SK-N-SH treated with all-trans-retinoic acid at 6 μM for 48 hours (cell line): Measurements from ENCODE around the gene FRMD4A.

Experiments
- ARNTL ChIP-seq: fragments of 450-650 bp; formaldehyde crosslinking; IDR thresholded peaks from 2 replicates; pipeline ENCODE4 v1.5.0; 2020; ENCODE audit warnings: low read depth, mild to moderate bottlenecking, moderate library complexity, borderline replicate concordance
- GLIS3 ChIP-seq: fragments of 250-450 bp; sonication (Bioruptor Pico); IDR thresholded peaks from 2 replicates; pipeline ENCODE4 v1.5.0; 2020; ENCODE audit warnings: mild to moderate bottlenecking, moderate library complexity
- ISL1 ChIP-seq: fragments of 250-450 bp; sonication (Bioruptor Pico); IDR thresholded peaks from 2 replicates; pipeline ENCODE4 v2.1.2; 2022; ENCODE audit warnings: mild to moderate bottlenecking, moderate library complexity
- OSR1 ChIP-seq: fragments of 250-450 bp; sonication (Bioruptor Pico); IDR thresholded peaks from 2 replicates; pipeline ENCODE4 v1.8.0; 2022; ENCODE audit warnings: moderate library complexity, mild to moderate bottlenecking, inconsistent platforms
- RARB ChIP-seq: fragments of 250-450 bp; sonication (Bioruptor Pico); IDR thresholded peaks from 2 replicates; pipeline ENCODE4 v1.8.0; 2021; ENCODE audit warnings: mild to moderate bottlenecking, moderate library complexity
- SNAI2 ChIP-seq: fragments of 250-450 bp; sonication (Bioruptor Pico); IDR thresholded peaks from 2 replicates; pipeline ENCODE4 v1.5.0; 2020; ENCODE audit warnings: mild to moderate bottlenecking, moderate library complexity
- TCF4 ChIP-seq: fragments of 250-450 bp; sonication (Bioruptor Pico); IDR thresholded peaks from 2 replicates; pipeline ENCODE4 v1.8.0; 2021; ENCODE audit warnings: mild to moderate bottlenecking, moderate library complexity, borderline replicate concordance
- ZNF565 ChIP-seq: fragments of 450-650 bp; formaldehyde crosslinking; conservative IDR thresholded peaks from 2 replicates; pipeline ENCODE4 v1.5.0; 2020; ENCODE audit warnings: low read depth, mild to moderate bottlenecking, moderate library complexity
- TF ChIP-seq, protein P1 (sequence below): fragments of 250-450 bp; sonication (Bioruptor Pico); IDR thresholded peaks from 2 replicates; pipeline ENCODE4 v1.8.0; 2020; ENCODE audit warnings: mild to moderate bottlenecking, moderate library complexity, borderline replicate concordance
- TF ChIP-seq, protein P2 (sequence below): fragments of 250-450 bp; sonication (Bioruptor Pico); IDR thresholded peaks from 2 replicates; pipeline ENCODE4 v1.8.0; 2021; ENCODE audit warnings: low read depth, mild to moderate bottlenecking, moderate library complexity, borderline replicate concordance

DNA sequence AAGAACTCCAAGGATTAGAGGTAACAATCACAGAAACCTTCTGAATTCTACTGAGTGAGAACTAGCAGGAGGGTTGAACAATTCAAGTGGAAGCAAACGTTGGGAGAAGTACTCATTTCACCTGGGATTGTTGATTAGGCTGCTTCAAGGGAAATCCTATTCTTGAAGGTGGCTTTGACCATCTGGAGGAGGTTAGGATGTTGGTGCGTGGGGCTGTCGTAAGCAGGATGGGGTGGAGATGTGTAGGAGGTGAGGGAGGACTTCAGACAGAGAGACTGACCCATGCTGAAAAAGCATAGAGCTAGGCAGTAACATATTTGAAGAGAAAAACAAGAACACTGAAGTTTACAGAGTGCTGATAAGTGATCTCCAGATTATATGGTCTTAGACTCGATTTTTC, 147.9 kb downstream of the FRMD4A start:
- TF ChIP-seq TCF4 (CRISPR knock-in tag) (no peak), SNAI2 (CRISPR knock-in tag) (no peak), RARB (CRISPR knock-in tag) (no peak), OSR1 (CRISPR knock-in tag) (no peak), ZNF565 (CRISPR knock-in tag) (no peak), ARNTL (CRISPR knock-in tag) (no peak), GLIS3 (CRISPR knock-in tag) (no peak), ISL1 (no peak)
- TF ChIP-seq, protein P1, sequence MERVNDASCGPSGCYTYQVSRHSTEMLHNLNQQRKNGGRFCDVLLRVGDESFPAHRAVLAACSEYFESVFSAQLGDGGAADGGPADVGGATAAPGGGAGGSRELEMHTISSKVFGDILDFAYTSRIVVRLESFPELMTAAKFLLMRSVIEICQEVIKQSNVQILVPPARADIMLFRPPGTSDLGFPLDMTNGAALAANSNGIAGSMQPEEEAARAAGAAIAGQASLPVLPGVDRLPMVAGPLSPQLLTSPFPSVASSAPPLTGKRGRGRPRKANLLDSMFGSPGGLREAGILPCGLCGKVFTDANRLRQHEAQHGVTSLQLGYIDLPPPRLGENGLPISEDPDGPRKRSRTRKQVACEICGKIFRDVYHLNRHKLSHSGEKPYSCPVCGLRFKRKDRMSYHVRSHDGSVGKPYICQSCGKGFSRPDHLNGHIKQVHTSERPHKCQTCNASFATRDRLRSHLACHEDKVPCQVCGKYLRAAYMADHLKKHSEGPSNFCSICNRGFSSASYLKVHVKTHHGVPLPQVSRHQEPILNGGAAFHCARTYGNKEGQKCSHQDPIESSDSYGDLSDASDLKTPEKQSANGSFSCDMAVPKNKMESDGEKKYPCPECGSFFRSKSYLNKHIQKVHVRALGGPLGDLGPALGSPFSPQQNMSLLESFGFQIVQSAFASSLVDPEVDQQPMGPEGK (CRISPR knock-in tag), result no peak
- TF ChIP-seq, protein P2, sequence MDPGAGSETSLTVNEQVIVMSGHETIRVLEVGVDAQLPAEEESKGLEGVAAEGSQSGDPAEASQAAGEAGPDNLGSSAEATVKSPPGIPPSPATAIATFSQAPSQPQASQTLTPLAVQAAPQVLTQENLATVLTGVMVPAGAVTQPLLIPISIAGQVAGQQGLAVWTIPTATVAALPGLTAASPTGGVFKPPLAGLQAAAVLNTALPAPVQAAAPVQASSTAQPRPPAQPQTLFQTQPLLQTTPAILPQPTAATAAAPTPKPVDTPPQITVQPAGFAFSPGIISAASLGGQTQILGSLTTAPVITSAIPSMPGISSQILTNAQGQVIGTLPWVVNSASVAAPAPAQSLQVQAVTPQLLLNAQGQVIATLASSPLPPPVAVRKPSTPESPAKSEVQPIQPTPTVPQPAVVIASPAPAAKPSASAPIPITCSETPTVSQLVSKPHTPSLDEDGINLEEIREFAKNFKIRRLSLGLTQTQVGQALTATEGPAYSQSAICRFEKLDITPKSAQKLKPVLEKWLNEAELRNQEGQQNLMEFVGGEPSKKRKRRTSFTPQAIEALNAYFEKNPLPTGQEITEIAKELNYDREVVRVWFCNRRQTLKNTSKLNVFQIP (CRISPR knock-in tag), result no peak
